Epithelial cell of esophagus (primary cell): Measurements from ENCODE around the gene BLVRB.
"Not testable (repeated sequence)": the region's sequence is repeated elsewhere in the genome, so short reads cannot be mapped to it uniquely, and the experiment has no call there.

Experiments used
- DNase-seq: peaks from one replicate; pipeline ENCODE4 v3.0.0; 2010; ENCODE audit warnings: low read depth
- H3K4me3 ChIP-seq: 2 replicates; pipeline ENCODE4 v1.5.1; 2011; ENCODE audit warnings: mild to moderate bottlenecking, low read length, control low read depth
- CTCF ChIP-seq: IDR thresholded peaks from 2 replicates; pipeline ENCODE4 v1.5.1; 2011; ENCODE audit warnings: low read depth, mild to moderate bottlenecking, low read length, control low read depth, inconsistent platforms; ENCODE audit not compliant: insufficient read depth; ENCODE audit errors: missing control alignments

Gene BLVRB

GRCh38 chr19:40501599-40501998 is 36.1 kb upstream of the BLVRB start:
- no peak overlapping the region for H3K4me3 ChIP-seq
- TF ChIP-seq CTCF, result no peak
- no peak for DNase-seq

GRCh38 chr19:40500678-40501530 is 35.4 kb upstream of the BLVRB start:
- DNase-seq, H3K4me3 ChIP-seq: not testable (repeated sequence)

GRCh38 chr19:40499320-40499719 is 33.8 kb upstream of the BLVRB start:
- no peak for TF ChIP-seq CTCF
- DNase-seq, result no peak
- H3K4me3 ChIP-seq, result no peak overlapping the region

- no peak for DNase-seq
- H3K4me3 ChIP-seq, result no peak overlapping the region
- no peak for TF ChIP-seq CTCF
Measured at GRCh38 chr19:40497214-40497613, 31.7 kb upstream of the BLVRB start.

GRCh38 chr19:40494191-40494838 is 28.8 kb upstream of the BLVRB start:
- no peak overlapping the region for H3K4me3 ChIP-seq
- TF ChIP-seq CTCF, result no peak
- DNase-seq, result no peak

- no peak overlapping the region for H3K4me3 ChIP-seq
- DNase-seq, result no peak
- no peak for TF ChIP-seq CTCF
Measured at GRCh38 chr19:40493778-40494177, 28.2 kb upstream of the BLVRB start.

GRCh38 chr19:40492274-40492673 is 26.7 kb upstream of the BLVRB start:
- no peak for TF ChIP-seq CTCF
- DNase-seq, result no peak
- no peak overlapping the region for H3K4me3 ChIP-seq
